GM10847 (cell line): ENCODE data around the gene OSM.

Source experiments
- POLR2A ChIP-seq: IDR thresholded peaks from 2 replicates; pipeline ENCODE4 v1.6.1; 2011; ENCODE audit not compliant: insufficient read length; ENCODE audit errors: extremely low read depth

Gene OSM

GRCh38 chr22:30305519-30305905, 38.9 kb upstream of the OSM start:
- peak; percentile 54 for TF ChIP-seq POLR2A

- TF ChIP-seq POLR2A, result no peak
Measured at GRCh38 chr22:30304495-30305244, 38.0 kb upstream of the OSM start.

GRCh38 chr22:30302810-30303138, 36.1 kb upstream of the OSM start:
- no peak for TF ChIP-seq POLR2A

GRCh38 chr22:30301995-30302809, 35.6 kb upstream of the OSM start:
- no peak for TF ChIP-seq POLR2A

GRCh38 chr22:30299322-30299721, 32.7 kb upstream of the OSM start:
- TF ChIP-seq POLR2A, result no peak

GRCh38 chr22:30297991-30298701, 31.5 kb upstream of the OSM start:
- TF ChIP-seq POLR2A, result no peak

GRCh38 chr22:30297276-30297990, 30.8 kb upstream of the OSM start:
- no peak for TF ChIP-seq POLR2A

GRCh38 chr22:30296833-30297232, 30.2 kb upstream of the OSM start:
- no peak for TF ChIP-seq POLR2A

GRCh38 chr22:30296324-30296723, 29.7 kb upstream of the OSM start:
- no peak for TF ChIP-seq POLR2A

- TF ChIP-seq POLR2A, result no peak
Measured at GRCh38 chr22:30295576-30295975, 28.9 kb upstream of the OSM start.

- no peak for TF ChIP-seq POLR2A
Measured at GRCh38 chr22:30294830-30295229, 28.2 kb upstream of the OSM start.

- TF ChIP-seq POLR2A, result no peak
Measured at GRCh38 chr22:30294066-30294465, 27.4 kb upstream of the OSM start.

- no peak for TF ChIP-seq POLR2A
Measured at GRCh38 chr22:30293026-30293425, 26.4 kb upstream of the OSM start.

GRCh38 chr22:30292069-30292970, 25.7 kb upstream of the OSM start:
- TF ChIP-seq POLR2A, result no peak
